D341Med (cell line): ENCODE measurements around the gene CNTN4.

Experiments
- DNase-seq: peaks from one replicate; pipeline ENCODE4 v3.0.0; 2012; ENCODE audit warnings: low spot score

Gene CNTN4

DNA sequence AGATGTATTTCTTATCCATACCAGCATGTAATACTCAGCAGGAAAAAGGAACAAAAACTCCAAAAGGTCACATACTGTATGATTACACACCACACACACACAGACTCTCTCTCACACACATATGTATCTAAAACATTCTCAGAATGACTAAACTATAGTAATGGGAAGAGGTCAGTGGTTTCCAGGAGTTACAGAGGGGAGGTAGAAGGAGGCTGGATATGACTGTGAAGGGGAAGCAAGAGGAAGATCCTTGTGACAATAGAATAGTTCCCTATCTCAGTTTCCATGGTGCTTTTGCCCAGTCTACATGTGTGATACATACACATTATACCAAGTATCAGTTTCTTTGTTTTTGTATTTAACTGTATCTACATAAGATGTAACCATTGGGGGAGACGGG is 821.4 kb downstream of the CNTN4 start:
- no peak for DNase-seq

DNA sequence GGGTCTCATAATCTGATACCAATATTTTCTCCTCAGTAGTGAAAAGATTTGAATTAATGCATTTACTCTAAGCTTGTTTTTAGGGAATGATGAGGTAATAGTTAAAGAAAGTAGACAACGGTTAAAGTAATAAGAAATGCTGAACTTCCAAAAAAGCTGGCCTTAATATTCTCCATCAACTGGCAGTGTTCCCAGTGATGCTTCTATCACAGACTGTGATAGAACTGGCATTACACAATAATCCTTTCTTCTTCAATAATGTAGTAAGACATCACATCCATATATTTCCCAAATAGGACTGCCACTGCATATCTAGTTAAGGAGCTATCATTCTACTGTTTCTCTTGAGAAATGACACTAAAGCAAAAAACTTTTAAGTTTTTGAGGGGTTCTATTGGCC is 822.8 kb downstream of the CNTN4 start:
- no peak for DNase-seq

DNA sequence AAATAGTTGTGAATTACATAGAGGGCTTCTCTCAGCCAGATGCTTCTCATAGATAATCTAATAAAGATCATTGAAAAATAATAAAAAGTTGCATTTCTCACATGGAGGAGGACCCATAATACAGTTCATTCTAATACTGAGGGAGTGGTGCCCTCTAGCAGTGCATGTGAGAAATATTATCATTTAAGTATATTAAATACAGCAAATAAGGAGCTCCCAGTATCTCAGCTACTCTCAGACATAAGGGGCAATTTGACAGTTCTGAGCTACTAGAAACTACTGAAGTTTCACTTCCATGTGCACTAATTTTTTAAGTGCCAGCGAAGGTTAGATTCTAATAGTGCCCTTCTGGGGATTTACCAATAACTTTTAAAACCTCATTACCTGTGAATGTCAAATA is 823.2 kb downstream of the CNTN4 start:
- DNase-seq: peak; percentile 45

DNA sequence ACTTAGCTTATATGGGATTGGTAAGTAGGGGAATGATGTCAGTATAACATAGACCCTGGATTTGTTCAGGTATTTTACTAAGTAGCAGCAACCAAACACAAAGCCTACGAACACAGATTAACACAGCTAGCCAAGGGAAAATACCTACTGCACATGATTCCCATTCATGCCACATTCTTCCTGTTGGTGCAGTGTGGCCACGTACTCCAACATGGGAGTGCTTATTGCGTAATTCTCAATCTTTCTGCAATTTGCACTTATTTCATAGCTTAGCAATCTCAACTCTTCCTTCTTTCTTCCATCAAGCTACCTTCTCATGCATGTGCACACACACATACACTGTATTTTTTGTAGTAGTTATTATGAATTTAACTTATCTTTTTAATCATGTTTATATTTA is 824.7 kb downstream of the CNTN4 start:
- DNase-seq: no peak

DNA sequence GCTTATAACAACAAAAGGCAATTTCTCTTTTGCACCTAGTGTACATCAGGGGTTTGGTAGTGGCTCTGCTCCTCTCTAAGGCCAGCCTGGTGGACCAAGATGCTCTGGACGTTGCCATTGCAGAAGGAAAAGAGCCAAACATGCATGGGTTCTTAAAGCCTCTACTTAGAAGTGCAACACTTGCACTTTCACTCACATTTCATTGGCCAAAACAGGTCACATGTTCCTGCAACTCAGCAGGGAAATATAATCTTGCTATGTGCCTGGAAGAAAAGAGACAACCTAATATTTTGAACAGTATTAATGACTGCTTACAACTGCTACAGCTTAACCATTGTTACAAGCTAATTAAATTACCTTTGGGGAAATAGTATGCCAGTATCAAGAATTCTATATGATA is 828.6 kb downstream of the CNTN4 start:
- no peak for DNase-seq

DNA sequence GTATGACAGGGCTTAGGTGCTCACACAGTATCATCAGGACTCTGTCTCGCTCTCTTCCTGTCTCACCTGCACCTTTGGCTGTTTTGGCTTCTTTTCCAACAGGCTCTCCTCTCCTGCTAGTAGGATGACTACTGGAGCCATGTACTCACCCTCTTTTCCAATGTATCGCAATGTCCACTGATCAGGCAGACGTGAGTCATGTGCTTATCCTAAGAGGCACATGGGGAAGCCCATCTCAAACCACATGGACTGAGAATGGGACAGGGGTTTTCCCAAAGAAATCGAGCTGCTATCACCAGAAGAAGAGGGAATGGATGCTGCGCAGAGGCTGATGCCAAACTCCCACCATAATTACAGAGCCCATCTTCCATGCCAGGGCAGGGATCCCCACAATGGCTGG is 830.9 kb downstream of the CNTN4 start:
- no peak for DNase-seq

DNA sequence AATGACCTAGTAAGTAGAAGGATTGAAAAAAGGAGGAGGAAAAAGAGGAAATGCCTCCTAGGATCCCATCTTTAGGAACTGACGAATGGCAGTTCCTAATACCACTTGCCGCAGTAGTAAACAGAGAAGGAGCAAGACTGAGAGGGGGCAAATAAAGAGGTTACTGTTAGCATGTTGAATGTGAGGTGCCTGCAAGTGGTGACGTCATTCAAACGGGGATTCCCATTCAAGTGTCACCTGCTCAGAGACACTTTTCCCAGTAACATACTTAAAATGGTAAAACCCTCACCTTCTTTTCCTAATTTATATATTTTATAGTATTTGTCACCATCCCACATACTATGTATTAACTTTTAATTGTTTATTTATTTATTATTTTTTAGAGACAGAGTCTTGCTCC is 832.6 kb downstream of the CNTN4 start:
- DNase-seq: no peak

DNA sequence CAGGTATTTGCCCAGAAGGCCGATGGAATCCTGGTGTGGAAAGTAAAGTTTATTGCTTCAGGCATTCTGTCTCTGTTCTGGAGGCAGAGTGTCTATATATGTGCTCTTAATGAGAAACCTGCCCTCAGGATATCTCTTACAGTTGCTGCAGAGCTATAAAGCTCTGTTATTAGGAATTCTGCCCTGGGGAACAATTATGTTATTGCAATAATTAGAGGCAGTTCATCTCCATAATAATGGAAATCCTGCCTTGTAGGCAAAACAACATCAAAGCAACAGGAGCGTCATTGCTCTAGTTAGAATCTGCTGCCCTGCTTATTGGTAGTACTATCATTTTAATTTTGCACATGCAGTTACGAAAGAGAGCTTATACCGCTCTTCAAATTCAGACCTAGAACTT is 835.9 kb downstream of the CNTN4 start:
- no peak for DNase-seq

DNA sequence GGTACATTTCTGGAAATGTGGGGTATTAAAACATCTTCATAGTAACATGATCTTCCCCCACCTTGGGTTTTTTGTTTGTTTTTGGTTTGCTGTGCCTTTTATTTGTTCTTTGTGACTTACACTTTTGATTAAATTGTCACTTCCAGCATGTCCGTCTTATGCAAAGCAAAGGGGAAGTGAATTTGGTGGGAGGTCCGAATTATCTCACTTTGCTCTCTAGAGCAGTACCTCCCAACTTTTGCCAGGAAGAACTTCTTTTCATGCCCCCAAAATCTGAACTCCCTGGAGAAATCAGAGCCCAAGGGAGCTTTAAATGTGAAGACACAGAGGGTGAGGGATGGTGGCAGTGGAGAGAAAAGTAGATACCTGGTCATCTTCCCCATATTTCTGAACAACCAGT is 838.4 kb downstream of the CNTN4 start:
- no peak for DNase-seq

DNA sequence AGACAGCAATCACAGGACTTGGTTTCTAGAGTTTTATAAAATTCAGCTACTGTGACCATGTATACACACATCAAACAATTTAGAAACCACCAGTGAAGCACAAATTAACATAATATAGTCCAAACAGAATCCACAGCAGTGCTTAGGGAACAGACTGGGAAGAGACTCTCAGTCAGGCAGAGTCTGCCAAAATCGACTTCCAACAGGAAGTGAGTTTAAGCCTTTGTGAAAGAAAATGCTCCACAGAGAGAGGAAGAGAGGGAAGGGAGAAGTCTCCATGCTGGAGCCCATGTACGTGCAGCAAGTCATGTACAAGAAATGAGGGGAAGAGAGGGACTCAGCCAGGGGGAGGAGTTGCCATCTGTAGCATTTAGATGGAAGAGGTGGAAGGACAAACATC is 838.9 kb downstream of the CNTN4 start:
- no peak for DNase-seq

DNA sequence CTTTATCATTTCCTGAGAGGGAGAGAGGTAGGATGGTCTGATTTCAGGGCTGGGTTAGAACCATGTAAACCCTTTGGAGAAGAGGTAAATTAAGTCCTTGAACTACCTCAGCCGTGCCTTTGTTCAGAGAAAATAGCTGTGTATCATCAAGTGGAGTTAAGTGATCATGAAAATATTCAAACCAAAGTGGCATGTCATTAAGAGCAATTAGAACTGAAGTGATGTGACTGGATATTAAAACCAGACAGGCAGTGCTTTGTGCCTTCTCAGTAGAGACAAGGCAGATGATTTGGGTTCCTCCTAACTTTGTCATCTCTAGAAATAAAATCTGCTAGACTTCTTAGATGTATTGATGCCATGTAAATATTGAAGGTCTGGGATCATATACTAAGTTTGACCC is 840.0 kb downstream of the CNTN4 start:
- no peak for DNase-seq

DNA sequence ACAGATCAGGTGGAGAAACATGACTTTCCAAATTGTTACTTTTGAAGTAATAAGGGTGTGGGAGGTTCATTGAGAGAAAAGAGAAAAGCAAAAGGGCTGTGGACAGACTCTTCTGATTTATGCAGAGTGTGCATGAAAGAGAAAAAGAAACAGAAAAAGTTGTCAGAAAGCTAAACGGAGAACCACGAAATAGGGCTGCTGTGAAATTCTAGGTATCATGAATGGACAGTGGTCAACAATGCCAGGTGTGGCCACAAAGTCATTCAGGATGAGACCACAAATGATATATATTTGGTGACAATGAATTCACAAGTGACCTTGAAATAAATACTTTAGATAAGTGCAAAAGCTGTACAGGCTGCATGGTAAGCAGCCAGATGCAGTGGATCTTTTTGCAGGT is 841.4 kb downstream of the CNTN4 start:
- no peak for DNase-seq

DNA sequence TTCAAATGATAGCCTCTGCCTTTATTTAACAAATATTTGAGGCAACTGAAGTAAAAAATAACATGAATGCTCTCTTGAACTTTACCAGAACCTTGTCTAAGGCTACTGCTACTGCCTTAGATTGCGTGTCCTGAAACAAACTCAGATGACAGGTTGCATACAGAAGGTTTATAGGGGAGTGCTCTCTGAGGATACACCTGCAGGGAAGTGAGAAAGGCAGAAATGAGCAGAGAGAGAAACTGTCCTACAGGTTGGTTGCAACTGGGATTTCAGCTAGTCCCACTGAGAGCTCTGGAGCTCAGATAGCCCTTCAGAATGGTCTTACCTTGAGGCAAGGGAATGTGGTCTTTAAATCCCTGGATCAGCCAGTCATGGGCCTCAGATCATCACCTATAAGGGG is 846.0 kb downstream of the CNTN4 start:
- DNase-seq: no peak

DNA sequence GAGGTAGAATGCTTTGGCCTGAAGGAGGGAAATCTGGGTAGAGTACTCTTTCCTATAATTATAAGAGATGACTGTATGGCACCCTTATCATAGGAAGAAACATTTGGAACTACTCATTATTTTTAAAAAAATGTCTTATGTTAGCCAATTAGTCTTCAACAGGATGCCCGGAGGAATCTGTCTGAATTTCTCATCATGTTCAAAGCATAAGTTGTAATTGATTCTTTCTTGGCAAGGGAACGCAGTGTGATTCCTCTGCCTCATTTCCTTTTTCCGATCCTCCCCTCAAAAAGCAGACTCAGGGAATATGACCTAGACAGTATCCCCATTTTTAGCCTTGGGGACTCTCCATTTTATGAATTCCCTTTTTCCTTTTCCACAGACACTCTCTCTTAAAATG is 846.5 kb downstream of the CNTN4 start:
- no peak for DNase-seq

DNA sequence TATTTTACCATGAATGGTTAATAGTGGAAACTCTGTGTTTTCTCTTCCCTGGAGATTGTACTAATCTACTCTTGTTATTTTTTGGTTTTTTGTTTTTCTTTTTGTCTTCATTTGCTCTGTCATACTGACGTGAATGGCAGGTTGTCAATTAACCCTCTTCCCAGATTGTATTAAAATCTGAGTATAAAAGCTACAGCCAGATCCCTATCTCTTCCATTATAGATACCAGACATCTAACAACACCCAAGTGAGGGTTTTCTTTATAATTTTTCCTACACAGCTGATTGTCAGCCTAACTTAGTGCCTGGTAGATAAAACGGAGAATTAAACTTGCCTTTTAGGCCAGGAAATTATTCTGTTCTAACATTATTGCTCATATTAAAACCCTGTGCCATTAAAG is 848.9 kb downstream of the CNTN4 start:
- no peak for DNase-seq

DNA sequence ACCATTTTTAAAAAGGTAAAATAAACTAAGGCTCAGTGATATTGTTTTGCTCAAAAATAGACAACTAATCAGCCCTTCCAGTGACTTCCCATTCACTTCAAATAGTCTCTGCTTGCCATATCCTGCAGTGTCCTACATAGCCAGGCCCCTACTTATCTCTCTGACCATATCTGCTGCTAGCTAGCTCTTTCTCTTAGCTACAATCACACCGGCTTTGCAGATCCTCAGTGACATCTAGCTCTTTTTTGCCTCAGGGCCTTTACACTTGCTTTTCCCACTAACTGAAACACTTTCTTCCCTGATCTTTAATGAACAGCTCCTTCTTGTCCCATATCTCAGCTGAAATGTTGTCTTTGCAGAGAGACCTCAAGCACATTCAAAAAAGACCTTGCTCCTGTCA is 850.2 kb downstream of the CNTN4 start:
- no peak for DNase-seq

DNA sequence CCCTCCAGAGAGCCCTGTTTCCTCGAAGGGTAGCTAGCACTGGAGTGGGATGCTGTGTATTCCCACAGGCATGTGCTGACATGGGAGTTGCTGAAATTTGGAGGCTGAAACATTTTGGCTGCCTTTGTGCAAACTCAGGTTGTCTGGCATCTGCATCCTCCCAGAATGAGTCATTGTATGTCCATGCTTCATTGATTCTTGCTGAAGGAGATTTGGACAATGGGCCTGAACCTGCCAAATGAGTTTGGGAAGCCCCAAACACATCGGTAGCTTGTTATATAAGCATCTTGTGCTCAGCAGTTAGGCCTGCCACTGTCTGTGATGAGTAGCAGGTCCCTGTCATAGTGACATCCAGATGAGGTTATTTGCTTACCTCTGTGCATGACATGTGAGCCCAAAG is 851.5 kb downstream of the CNTN4 start:
- no peak for DNase-seq

DNA sequence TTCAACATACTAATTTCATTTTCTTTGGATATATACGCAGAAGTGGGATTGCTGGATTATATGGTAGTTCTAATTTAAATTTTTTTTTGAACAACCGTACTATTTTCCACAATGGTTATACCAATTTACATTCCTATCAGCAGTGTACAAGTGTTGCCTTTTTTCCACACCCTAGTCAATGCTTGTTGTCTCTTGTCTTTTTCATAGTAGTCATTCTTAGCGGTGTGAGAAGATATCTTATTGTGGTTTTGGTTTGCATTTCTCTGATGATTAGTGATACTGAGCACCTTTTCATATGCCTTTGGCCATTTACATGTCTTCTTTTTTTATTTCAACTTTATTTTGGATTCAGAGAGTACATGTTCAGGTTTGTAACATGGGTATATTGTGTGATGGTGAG is 858.4 kb downstream of the CNTN4 start:
- DNase-seq: no peak

DNA sequence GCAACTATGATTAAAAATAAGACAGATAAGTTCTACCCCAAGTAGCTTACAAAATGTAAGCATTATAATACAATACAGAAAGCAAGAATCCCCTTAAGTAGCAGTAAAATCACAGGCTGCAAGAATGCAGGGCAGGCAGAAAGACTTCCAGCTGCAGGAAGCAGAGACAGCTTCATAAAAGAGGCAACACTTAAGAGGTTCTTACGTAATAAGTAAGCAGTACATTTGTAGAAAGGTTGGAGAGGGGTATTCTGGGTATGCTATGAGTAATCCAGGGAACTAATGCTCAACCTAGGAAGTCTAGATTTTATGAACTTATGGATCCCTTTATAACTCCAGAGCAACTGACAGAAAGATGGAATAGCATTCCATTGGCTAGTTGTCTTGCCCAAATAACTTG is 859.9 kb downstream of the CNTN4 start:
- DNase-seq: no peak

DNA sequence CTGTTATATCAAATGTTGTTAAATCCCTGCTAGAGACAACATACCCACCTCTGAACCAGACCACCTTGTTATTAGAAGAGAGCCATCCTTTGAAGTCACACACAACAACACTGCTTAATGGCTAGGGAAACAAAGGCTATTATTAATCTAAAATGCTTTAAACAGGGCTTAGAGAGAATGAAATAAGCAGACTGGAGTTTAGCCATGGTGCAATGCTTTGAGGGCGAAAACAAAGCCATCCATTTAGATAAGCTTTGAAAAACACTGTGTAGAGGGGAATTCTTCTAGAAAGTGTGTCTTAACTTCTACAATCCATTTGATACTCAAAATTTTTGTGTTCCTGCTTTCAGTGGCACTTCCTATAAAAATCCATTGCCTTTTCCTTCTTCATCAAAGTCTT is 862.9 kb downstream of the CNTN4 start:
- no peak for DNase-seq

DNA sequence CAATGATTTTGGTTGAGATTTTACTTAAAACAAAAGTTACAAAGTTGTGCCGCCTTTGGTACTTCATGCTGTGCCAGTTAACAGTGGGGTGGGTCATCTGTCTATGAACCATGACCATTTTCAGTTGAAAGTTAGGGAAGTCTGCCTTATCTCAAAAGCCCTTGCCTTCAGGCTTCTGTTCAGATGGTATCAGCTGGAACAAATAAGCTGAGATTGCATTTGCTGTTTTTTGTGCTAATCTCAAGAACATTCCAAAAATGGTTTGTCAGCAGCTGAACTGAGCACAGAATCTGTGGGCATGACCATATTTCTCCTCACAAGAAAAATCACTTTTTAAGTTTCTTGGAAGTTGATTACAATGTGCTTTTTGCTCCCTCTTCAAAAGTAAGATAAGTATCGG is 869.2 kb downstream of the CNTN4 start:
- no peak for DNase-seq

DNA sequence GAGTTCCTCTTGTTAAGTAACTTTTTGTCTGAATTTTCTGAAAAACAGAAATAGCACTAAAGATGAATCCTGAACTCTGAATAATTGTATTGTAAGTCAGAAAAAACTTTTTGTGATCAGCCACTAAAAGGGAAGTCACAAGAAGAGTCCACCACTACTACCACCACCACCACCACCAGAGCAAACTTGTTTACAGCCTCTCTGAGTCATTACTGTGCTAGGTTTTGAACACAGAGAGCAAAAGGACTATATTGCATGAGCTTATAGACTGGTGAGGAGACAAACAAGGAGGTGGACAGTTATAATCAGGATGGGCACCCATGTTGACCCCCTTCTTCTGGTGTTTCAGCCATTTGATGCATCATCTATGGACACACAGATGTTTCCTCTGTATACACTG is 869.8 kb downstream of the CNTN4 start:
- DNase-seq: no peak

DNA sequence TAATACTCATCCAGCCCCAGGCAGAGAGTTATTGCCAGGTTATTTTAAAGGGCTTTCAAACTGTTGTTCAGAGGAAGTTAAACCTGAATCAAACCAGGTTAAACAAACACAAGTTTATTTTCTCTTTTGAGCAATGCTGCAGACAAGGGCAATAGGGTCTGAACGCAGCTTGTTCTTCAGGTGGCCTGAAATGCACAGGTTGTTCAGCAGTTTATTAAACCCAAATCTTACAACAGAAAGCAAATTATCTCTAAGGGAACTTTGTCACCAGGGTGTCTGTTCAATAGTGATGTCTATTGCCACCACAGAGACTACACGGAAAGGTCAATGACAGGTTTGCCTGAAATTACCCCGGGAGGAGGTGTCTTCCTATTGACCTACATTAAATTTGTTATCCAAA is 877.5 kb downstream of the CNTN4 start:
- no peak for DNase-seq

DNA sequence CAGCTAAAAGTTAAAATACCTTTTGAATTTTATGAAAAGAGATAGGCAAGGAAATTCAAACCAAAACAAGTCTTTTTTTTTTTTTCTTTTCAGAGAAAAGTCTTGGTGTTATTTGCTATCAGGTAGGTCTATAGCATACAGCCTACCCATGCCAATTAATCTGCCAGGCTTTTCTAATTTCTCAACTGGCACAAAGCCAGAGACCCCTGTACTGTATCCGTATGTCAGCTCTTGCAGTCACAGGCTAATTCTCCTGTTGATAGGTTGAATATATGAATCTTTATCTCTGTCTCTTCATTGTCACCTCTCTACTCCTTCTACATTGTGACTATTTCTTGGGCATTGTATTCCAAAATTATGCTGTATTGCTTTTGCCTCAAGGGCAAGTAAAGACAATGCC is 878.1 kb downstream of the CNTN4 start:
- DNase-seq: no peak

DNA sequence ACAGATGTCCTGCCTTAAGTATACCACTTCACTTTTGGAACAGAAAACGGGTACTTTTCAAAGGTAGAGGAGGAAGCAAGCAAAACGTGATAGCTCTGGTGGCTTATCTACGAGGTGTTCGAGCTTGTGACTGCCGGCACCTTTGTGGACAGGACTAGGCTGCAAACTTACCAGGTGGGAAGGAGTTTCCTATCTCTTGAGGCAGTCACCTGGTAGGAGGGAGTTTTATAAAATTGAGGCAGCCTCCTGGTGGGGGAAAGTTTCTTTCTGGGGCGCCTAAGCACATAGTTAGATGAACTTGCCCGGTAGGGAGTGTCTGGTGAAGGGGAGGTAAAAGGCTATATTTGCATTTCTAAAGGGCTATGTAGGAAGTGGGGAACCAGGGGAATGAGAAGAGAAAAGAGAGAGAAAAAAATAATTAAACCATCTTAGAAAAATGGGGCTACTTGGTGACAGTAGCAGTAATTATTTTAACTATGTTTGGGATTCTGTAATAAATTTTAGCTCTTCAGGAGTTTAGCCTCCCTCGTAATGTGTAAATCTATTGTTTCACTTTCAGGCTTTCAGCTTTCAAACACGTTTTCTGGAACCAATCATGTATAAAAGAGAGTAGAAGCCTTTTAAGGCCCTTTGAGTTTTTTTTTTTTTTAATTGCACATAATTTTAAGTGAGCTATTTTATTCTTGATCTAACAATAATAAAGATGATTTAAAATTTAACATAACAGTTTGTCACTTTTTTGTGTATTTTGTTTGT is 880.5 kb downstream of the CNTN4 start:
- DNase-seq: no peak
